Left colon (tissue), 2 donors: ENCODE measurements around the gene JOSD1. TPM values are rescaled to one million over a fixed set of nuclear protein-coding genes. Genes with fewer than 3 reads are reported as not detected.
A peak's percentile ranks its signal among the peaks of the same experiment; 100 is the strongest.

Source experiments
- ATAC-seq: fragments of 200-7000 bp; cut with Tn5 transposase; one replicate; pipeline ENCODE4 v1.9.1; 2020; ENCODE audit warnings: mild to moderate bottlenecking, moderate library complexity
- DNase-seq, 2 donors: peaks; one replicate each; pipeline ENCODE4 v3.0.0-alpha.2; 2020
- intact Hi-C, 2 donors: fragments of 100-400 bp; cut with DNase I in 1 of 2; cut with micrococcal nuclease in 1 of 2; formaldehyde crosslinking; loops; one replicate each; pipeline versions ENCODE4 v1.11.2 to v1.14.0; 2022; cut with DNase I, micrococcal nuclease
- total RNA-seq, 2 donors: library from RNA; stranded (reverse); fragmentation: NEBNext Ultra II Directional; extraction: Animal tissue kit (Norgen Biotek cat#: 25700); gene quantifications; one replicate each; pipeline ENCODE4 v1.2.1, GENCODE V29; 2021
- donor health status: DM: no; HTN: no; CAD: no.
- donor health status: DM: yes; HTN: yes; CAD: no.

JOSD1 gene
- total RNA-seq, 2 donors from 2014 or later, result 93.1 to 144 TPM

- intact Hi-C loops, result no loop called here
- DNase-seq (peak in 1 of 2 donors; percentile 3), ATAC-seq (no peak)
Observed at GRCh38 chr22:38717244-38717643, 16.5 kb upstream of the JOSD1 start.

GRCh38 chr22:38716826-38717225, 16.1 kb upstream of the JOSD1 start:
- no peak for ATAC-seq
- peak in 1 of 2 donors; percentile 18 for DNase-seq
- intact Hi-C loops, result no loop called here

- intact Hi-C loops, result no loop called here
- ATAC-seq, result no peak
- peak in 1 of 2 donors; percentile 3 for DNase-seq
Observed at GRCh38 chr22:38716271-38716670, 15.5 kb upstream of the JOSD1 start.

- DNase-seq (peak in 1 of 2 donors; percentile 23), ATAC-seq (no peak)
- intact Hi-C loops, result no loop called here
Observed at GRCh38 chr22:38715852-38716251, 15.1 kb upstream of the JOSD1 start.

GRCh38 chr22:38715176-38715764, 14.5 kb upstream of the JOSD1 start:
- intact Hi-C loops, result no loop called here
- no peak for ATAC-seq
- DNase-seq, result peak in 1 of 2 donors; percentile 20

- intact Hi-C loops, result no loop called here
- DNase-seq, result peak in 1 of 2 donors; percentile 8
Observed at GRCh38 chr22:38713921-38714320, 13.2 kb upstream of the JOSD1 start.

GRCh38 chr22:38712486-38713207, 11.9 kb upstream of the JOSD1 start:
- intact Hi-C loops, result no loop called here
- peak in 1 of 2 donors; percentile 11 for DNase-seq
- no peak for ATAC-seq

More at GRCh38 chr22:38713921-38714320, 13.2 kb upstream of the JOSD1 start:
- no peak for ATAC-seq

- DNase-seq (peak in 1 of 2 donors; percentile 9), ATAC-seq (no peak)
Observed at GRCh38 chr22:38710866-38711265, 10.1 kb upstream of the JOSD1 start.

GRCh38 chr22:38710351-38710750, 9.6 kb upstream of the JOSD1 start:
- intact Hi-C loops, result no loop called here

More at GRCh38 chr22:38710866-38711265, 10.1 kb upstream of the JOSD1 start:
- intact Hi-C loops, result no loop called here

GRCh38 chr22:38709306-38709705, 8.6 kb upstream of the JOSD1 start:
- intact Hi-C loops, result no loop called here
- no peak for ATAC-seq

More at GRCh38 chr22:38710351-38710750, 9.6 kb upstream of the JOSD1 start:
- DNase-seq (no peak), ATAC-seq (no peak)

GRCh38 chr22:38707984-38708383, 7.2 kb upstream of the JOSD1 start:
- DNase-seq, result no peak
- intact Hi-C loops, result no loop called here
- ATAC-seq, result no peak

More at GRCh38 chr22:38709306-38709705, 8.6 kb upstream of the JOSD1 start:
- DNase-seq, result no peak

- DNase-seq (peak in 1 of 2 donors; percentile 27), ATAC-seq (peak; percentile 46)
- intact Hi-C loops, result no loop called here
Observed at GRCh38 chr22:38707346-38707745, 6.6 kb upstream of the JOSD1 start.

- DNase-seq (no peak), ATAC-seq (no peak)
- intact Hi-C loops, result no loop called here
Observed at GRCh38 chr22:38706901-38707195, 6.1 kb upstream of the JOSD1 start.

GRCh38 chr22:38706101-38706900, 5.6 kb upstream of the JOSD1 start:
- intact Hi-C loops, result no loop called here
- DNase-seq, result peak; percentile 53 to 70
- ATAC-seq, result peak; percentile 29

GRCh38 chr22:38705235-38706100, 4.7 kb upstream of the JOSD1 start, which contains the start of gene GTPBP1:
GTPBP1 (plus strand) TSS chr22:38705944; CDS start chr22:38705956, 12 bp downstream.
- DNase-seq (peak; percentile 98 to 99), ATAC-seq (peak; percentile 73)
- intact Hi-C loops, result no loop called here

GRCh38 chr22:38704654-38705234, 4.0 kb upstream of the JOSD1 start:
- no peak for ATAC-seq
- DNase-seq, result no peak
- intact Hi-C loops, result no loop called here

- intact Hi-C loops, result no loop called here
- DNase-seq (peak; percentile 65 to 85), ATAC-seq (peak; percentile 56)
Observed at GRCh38 chr22:38700270-38700788, 414 bp downstream of the JOSD1 start.

GRCh38 chr22:38699784-38700183, 959 bp downstream of the JOSD1 start:
- DNase-seq, result peak in 1 of 2 donors; percentile 37
- peak; percentile 8 for ATAC-seq
- intact Hi-C loops, result no loop called here
